ENCODE data around the gene AP3D1.
"Not testable (repeated sequence)": the region's sequence is repeated elsewhere in the genome, so short reads cannot be mapped to it uniquely, and the experiment has no call there.

The AP3D1 gene

DNA sequence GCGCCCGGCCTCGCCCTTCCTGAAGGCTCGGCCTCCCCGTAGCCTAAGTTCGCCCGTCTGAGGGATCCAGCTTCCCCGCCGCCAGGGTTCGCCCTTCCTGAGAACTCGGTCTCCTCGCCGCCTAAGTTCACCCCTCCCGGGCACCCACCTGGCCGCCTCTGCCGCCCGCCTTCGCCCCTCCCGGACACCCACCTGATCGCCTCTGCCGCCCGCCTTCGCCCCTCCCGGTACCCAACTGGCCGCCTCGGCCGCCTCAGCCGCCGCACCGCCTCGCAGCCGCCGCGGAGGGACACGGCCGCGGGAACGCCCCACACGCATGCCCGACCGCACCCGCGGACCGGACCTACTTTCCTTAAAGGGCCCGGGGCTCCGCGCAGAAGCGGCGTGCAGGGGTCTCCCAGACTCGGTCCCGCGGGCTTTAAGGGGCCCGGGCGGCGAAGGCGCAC, 55.3 kb downstream of the AP3D1 start, which contains the start of gene MOB3A:
MOB3A (minus strand) TSS at position 293 of the 446 bp plus-strand sequence. CDS start 17,766 bp downstream, outside the sequence.
- Histone ChIP-seq H4K20me1 (ENCODE audit: insufficient read depth) (no peaks in the 10 kb centered on the region), H2AFZ (ENCODE audit: low read depth) (peak within 1 kb of the TSS; percentile 76; the same call in 1 of the 2 replicates), H3K27me3 (ENCODE audit: insufficient read depth, low read depth) (no peaks in the 10 kb centered on the region), H3K9ac (peak within 1 kb of the TSS; percentile 54; the same call in 1 of the 2 replicates), H3K4me3 (IDR thresholded peaks at IDR 0.05; ENCODE audit: insufficient read depth, low read depth, low read length) (no peak within 1 kb of the TSS), H3K27ac (peak within 1 kb of the TSS; percentile 75), H3K4me1 (ENCODE audit: low read depth, poor library complexity, severe bottlenecking) (peaks cover 30% of the 10 kb centered on the region), H3K79me2 (ENCODE audit: insufficient read depth, low read depth) (peaks cover 15% of the 10 kb centered on the region), H3K4me2 (peak within 1 kb of the TSS; percentile 99), H3K36me3 (ENCODE audit: insufficient read depth) (no peaks in the 10 kb centered on the region; the same call in 1 of the 2 replicates)
- peak; percentile 40 for TF ChIP-seq CTCF (conservative IDR thresholded peaks at IDR 0.05; ENCODE audit: low read depth, low read length)

DNA sequence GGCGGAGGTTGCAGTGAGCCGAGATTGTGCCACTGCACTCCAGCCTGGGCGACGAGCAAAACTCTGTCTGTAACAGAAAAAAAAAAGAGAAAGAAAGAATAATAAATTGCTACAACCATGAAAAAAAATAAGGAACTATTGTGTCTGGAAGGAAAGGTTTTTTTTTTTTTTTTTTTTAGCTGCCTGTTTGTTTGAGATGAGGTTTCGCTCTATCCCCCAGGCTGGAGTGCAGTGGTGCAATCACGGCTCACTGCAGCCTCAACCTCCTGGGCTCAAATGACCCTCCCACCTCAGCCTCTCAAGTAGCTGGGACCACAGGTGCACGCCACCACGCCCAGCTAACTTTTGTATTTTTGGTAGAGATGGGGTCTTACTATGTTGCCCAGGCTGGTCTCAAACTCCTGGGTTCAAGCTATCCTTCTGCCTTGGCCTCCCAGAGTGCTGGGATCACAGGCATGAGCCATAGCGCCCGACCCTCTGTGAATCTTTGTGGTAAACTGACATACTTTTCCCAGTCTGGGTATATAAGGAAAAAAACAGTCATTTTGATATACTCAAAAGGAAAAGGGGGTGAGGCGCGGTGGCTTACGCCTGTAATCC, 59.3 kb downstream of the AP3D1 start:
- not testable (repeated sequence) for H3K9ac ChIP-seq; H3K27me3 ChIP-seq (ENCODE audit: insufficient read depth, low read depth); H3K4me3 ChIP-seq (IDR thresholded peaks at IDR 0.05; ENCODE audit: insufficient read depth, low read depth, low read length); H4K20me1 ChIP-seq (ENCODE audit: insufficient read depth); H3K4me2 ChIP-seq; H2AFZ ChIP-seq (ENCODE audit: low read depth); H3K27ac ChIP-seq; H3K36me3 ChIP-seq (ENCODE audit: insufficient read depth)
- H3K79me2 ChIP-seq (ENCODE audit: insufficient read depth, low read depth): peaks cover 15% of the 10 kb centered on the region
- H3K4me1 ChIP-seq (ENCODE audit: low read depth, poor library complexity, severe bottlenecking): peaks cover 35% of the 10 kb centered on the region

- Histone ChIP-seq H3K36me3 (ENCODE audit: insufficient read depth) (no peaks in the 10 kb centered on the region), H3K4me2 (peak overlapping the region; percentile 39; the same call in 1 of the 2 replicates), H3K27ac (peak overlapping the region; percentile 21; the same call in 1 of the 2 replicates), H3K79me2 (ENCODE audit: insufficient read depth, low read depth) (peaks cover 6% of the 10 kb centered on the region), H3K9ac (no peak overlapping the region), H3K27me3 (ENCODE audit: insufficient read depth, low read depth) (no peaks in the 10 kb centered on the region), H3K4me3 (IDR thresholded peaks at IDR 0.05; ENCODE audit: insufficient read depth, low read depth, low read length) (no peak overlapping the region), H2AFZ (ENCODE audit: low read depth) (no peak overlapping the region), H4K20me1 (ENCODE audit: insufficient read depth) (no peaks in the 10 kb centered on the region), H3K4me1 (ENCODE audit: low read depth, poor library complexity, severe bottlenecking) (peaks cover 41% of the 10 kb centered on the region)
- no peak for TF ChIP-seq CTCF (conservative IDR thresholded peaks at IDR 0.05; ENCODE audit: low read depth, low read length)
Observed at GRCh38 chr19:2089727-2090053, 61.7 kb downstream of the AP3D1 start.

DNA sequence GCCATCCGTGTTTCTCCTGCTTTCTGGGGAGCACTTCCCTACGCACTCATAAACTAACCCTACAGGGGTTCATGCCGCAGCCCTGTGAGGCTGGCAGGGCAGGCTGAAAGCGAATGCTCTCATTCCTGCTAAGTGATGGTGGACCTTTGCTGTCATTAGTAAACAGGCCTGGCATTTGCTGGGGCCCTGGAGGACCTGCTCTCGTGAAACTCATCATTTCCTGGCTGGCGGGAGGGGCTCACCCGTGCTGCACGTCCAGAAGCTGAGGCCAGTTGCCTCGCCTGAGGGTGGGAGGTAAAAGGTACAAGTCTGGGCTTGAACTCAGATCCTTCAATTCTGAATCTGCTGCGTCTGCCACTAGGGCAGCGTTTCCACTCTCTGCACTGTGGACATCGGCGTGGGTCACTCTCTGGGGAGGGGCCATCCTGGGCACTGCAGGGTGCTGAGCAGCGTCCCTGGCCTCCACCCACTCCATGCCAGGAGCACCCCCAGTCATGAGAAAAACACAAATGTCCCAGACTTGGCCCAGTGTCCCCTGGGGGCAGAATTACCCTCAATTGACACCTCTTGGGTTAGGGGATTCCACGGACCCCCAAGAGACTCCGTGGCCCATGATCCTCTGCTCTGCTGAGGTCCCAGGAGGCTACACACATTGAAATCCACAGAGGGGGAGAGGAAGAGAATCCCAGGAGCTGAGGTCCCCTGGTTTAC, 62.2 kb downstream of the AP3D1 start:
- H4K20me1 ChIP-seq (ENCODE audit: insufficient read depth): no peaks in the 10 kb centered on the region
- H3K4me2 ChIP-seq: no peak overlapping the region
- no peaks in the 10 kb centered on the region for H3K36me3 ChIP-seq (ENCODE audit: insufficient read depth)
- peak overlapping the region; percentile 21; the same call in 1 of the 2 replicates for H3K27ac ChIP-seq
- no peak overlapping the region for H3K9ac ChIP-seq
- peaks cover 6% of the 10 kb centered on the region; the same call in 1 of the 2 replicates for H3K79me2 ChIP-seq (ENCODE audit: insufficient read depth, low read depth)
- TF ChIP-seq CTCF (conservative IDR thresholded peaks at IDR 0.05; ENCODE audit: low read depth, low read length): no peak
- no peaks in the 10 kb centered on the region for H3K27me3 ChIP-seq (ENCODE audit: insufficient read depth, low read depth)
- H3K4me1 ChIP-seq (ENCODE audit: low read depth, poor library complexity, severe bottlenecking): peaks cover 44% of the 10 kb centered on the region
- H2AFZ ChIP-seq (ENCODE audit: low read depth): no peak overlapping the region
- no peak overlapping the region for H3K4me3 ChIP-seq (IDR thresholded peaks at IDR 0.05; ENCODE audit: insufficient read depth, low read depth, low read length)
